Cardiac fibroblast (primary cell): ENCODE measurements around the gene UNC5A.

Experiments
- DNase-seq, 2 donors: peaks; one replicate each; pipeline versions ENCODE4 v3.0.0 to v3.0.0-alpha.2; 2010; ENCODE audit warnings: low read depth in 2 of 2
- H3K4me3 ChIP-seq, 2 donors: replicated peaks in 1 of 2; 1 replicate in 1 of 2; 2 replicates in 1 of 2; pipeline ENCODE4 v1.5.1; 2011; ENCODE audit warnings: low read depth in 2 of 2, low read length in 2 of 2, mild to moderate bottlenecking in 2 of 2, moderate library complexity in 1 of 2
- CTCF ChIP-seq: IDR thresholded peaks from one replicate; pipeline ENCODE4 v1.5.1; 2011; ENCODE audit warnings: low read depth, mild to moderate bottlenecking, low read length, inconsistent platforms

UNC5A gene

GRCh38 chr5:176874198-176874780, 63.9 kb downstream of the UNC5A start:
- H3K4me3 ChIP-seq = no peak overlapping the region
- no peak for TF ChIP-seq CTCF
- no peak for DNase-seq

- DNase-seq = no peak
- TF ChIP-seq CTCF = no peak
- H3K4me3 ChIP-seq = no peak overlapping the region
These were observed 64.7 kb downstream of the UNC5A start for GRCh38 chr5:176875014-176875550.

GRCh38 chr5:176875783-176876505, 65.6 kb downstream of the UNC5A start:
- H3K4me3 ChIP-seq = no peak overlapping the region
- no peak for DNase-seq
- TF ChIP-seq CTCF = no peak

GRCh38 chr5:176876506-176877431, 66.4 kb downstream of the UNC5A start:
- TF ChIP-seq CTCF = no peak
- DNase-seq = no peak
- H3K4me3 ChIP-seq = no peak overlapping the region

- no peak for DNase-seq
- H3K4me3 ChIP-seq = no peak overlapping the region
- TF ChIP-seq CTCF = no peak
These were observed 67.5 kb downstream of the UNC5A start for GRCh38 chr5:176877793-176878331.

GRCh38 chr5:176878463-176878862, 68.1 kb downstream of the UNC5A start:
- no peak for TF ChIP-seq CTCF
- no peak overlapping the region for H3K4me3 ChIP-seq
- DNase-seq = no peak
